BLaER1 treated with 17β-estradiol and CSF1 and Interleukin-3, amounts not matched to agents 10 nM and 100 nM (cell line): Measurements from ENCODE around the gene NECTIN1.

Source experiments
- H3K27ac ChIP-seq, 11 experiments: shearing (Covaris generic); formaldehyde crosslinking; 2 replicates each; pipeline ENCODE4 v1.8.1; 2022
- H3K27me3 ChIP-seq, 11 experiments: shearing (Covaris generic); formaldehyde crosslinking; 2 replicates each; pipeline ENCODE4 v1.8.1; 2022
- H3K36me3 ChIP-seq, 11 experiments: shearing (Covaris generic); formaldehyde crosslinking; 2 replicates each; pipeline ENCODE4 v1.8.1; 2022
- H3K4me1 ChIP-seq, 10 experiments: shearing (Covaris generic); formaldehyde crosslinking; 2 replicates each; pipeline ENCODE4 v1.8.1; 2022
- H3K4me2 ChIP-seq, 11 experiments: shearing (Covaris generic); formaldehyde crosslinking; 2 replicates each; pipeline ENCODE4 v1.8.1; 2022
- H3K4me3 ChIP-seq, 10 experiments: shearing (Covaris generic); formaldehyde crosslinking; 2 replicates each; pipeline ENCODE4 v1.8.1; 2022
- H3K9ac ChIP-seq, 11 experiments: shearing (Covaris generic); formaldehyde crosslinking; 2 replicates each; pipeline ENCODE4 v1.8.1; 2022
- H3K9me3 ChIP-seq, 11 experiments: shearing (Covaris generic); formaldehyde crosslinking; replicated peaks in 1 of 11; 2 replicates each; pipeline ENCODE4 v1.8.1; 2022
- H4K20me1 ChIP-seq, 11 experiments: shearing (Covaris generic); formaldehyde crosslinking; 2 replicates each; pipeline ENCODE4 v1.8.1; 2022
- Cebpa-rat ChIP-seq, 11 experiments: shearing (Covaris generic); IDR thresholded peaks; 2 replicates each; pipeline ENCODE4 v1.8.1; 2022

Gene NECTIN1

GRCh38 chr11:119634301-119634700 is 94.7 kb downstream of the NECTIN1 start:
- Histone ChIP-seq H3K4me1 (no peaks in the 10 kb centered on the region), H3K27me3 (no peaks in the 10 kb centered on the region)

DNA sequence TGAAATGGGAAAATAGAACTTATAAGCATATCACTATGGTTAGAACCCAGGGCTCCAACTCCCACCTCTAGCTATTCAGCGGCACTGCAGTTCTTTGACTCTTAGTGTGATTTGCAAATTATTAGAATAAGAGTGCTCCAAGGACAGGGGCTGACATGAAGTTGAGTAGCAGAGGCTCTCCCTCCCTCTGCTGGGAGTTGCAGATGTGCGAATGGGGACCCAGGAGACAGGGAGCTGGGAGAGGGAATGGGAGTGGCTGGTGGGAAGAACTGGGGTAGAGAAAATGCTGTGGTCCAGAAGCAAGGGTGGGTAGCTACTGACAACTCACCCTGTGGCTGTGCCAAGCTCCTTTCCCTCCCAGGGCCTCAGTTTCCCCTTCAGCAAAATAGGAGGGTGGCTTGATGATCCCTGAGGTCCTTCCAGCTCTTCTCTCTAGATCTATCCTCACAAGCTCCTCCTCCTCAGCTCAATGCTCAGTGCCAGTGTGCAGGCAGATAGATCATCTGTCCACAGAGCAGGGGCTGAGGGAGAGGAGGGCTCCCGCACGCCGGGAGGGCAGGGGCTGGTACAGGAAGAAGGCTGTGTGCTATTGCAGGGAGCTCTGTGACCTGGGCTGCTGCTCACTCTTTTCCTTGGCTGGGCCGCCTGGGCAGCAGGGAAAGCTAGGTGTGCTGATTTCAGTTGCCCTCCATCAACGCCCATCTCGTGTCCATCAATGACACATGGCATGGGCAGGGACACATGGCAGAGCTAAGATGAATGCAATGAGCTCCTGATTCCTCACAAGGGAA is 99.0 kb downstream of the NECTIN1 start:
- no peak overlapping the region for H3K27ac ChIP-seq
- H3K4me2 ChIP-seq, result no peak overlapping the region
- no peak for TF ChIP-seq Cebpa-rat (IDR thresholded peaks at IDR 0.05)
- H3K27me3 ChIP-seq, result peaks cover 0 to 16% (median 0%) of the 10 kb centered on the region in 11 experiments; a peak in 7 of 22 replicates
- no peaks in the 10 kb centered on the region for H3K9me3 ChIP-seq
- no peak overlapping the region for H3K9ac ChIP-seq
- no peaks in the 10 kb centered on the region for H3K36me3 ChIP-seq
- peaks cover 25 to 32% (median 29%) of the 10 kb centered on the region in 10 experiments for H3K4me1 ChIP-seq
- peaks cover 0 to 10% (median 0%) of the 10 kb centered on the region in 11 experiments; a peak in 3 of 22 replicates for H4K20me1 ChIP-seq
- H3K4me3 ChIP-seq, result no peak overlapping the region

More at GRCh38 chr11:119634301-119634700, 94.7 kb downstream of the NECTIN1 start:
- Histone ChIP-seq H3K36me3 (no peaks in the 10 kb centered on the region), H4K20me1 (no peaks in the 10 kb centered on the region; a peak in 2 of 22 replicates), H3K9me3 (no peaks in the 10 kb centered on the region), H3K27ac (no peak overlapping the region), H3K4me3 (no peak overlapping the region), H3K4me2 (no peak overlapping the region), H3K9ac (no peak overlapping the region)
- TF ChIP-seq Cebpa-rat (IDR thresholded peaks at IDR 0.05), result no peak

DNA sequence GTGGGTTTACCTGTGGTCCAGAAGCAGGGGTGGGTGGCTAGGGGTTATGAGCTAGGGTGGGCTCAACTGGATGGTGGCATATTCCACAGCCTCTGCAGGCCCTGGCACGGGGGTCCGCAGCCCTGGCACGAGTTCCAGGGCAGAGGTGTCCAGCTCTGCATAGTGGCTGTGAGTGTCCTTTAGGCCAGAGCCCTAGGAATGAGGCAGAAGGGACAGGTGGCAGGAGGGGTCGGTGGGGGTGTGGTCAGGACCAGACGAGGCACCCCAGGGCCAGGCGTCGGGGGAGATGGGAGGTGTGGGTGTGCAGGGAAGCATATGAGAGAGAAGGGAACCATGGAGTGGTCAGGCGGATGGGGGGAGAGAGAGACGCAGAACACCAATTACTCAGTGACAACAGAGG is 99.9 kb downstream of the NECTIN1 start:
- no peak for TF ChIP-seq Cebpa-rat (IDR thresholded peaks at IDR 0.05)
- Histone ChIP-seq H3K27me3 (peaks cover 0 to 18% (median 0%) of the 10 kb centered on the region in 11 experiments; a peak in 7 of 22 replicates), H4K20me1 (peaks cover 0 to 10% (median 0%) of the 10 kb centered on the region in 11 experiments; a peak in 3 of 22 replicates), H3K4me2 (no peak overlapping the region), H3K27ac (no peak overlapping the region), H3K4me1 (peaks cover 26 to 41% (median 37%) of the 10 kb centered on the region in 10 experiments), H3K9ac (no peak overlapping the region), H3K36me3 (no peaks in the 10 kb centered on the region), H3K4me3 (no peak overlapping the region), H3K9me3 (no peaks in the 10 kb centered on the region)

- peak overlapping the region; percentile 62 to 87 (median 79) for H3K4me2 ChIP-seq
- no peaks in the 10 kb centered on the region for H3K36me3 ChIP-seq
- no peak overlapping the region for H3K4me3 ChIP-seq
- no peak overlapping the region for H3K9ac ChIP-seq
- no peak overlapping the region for H3K27ac ChIP-seq
- H3K27me3 ChIP-seq, result peaks cover 0 to 18% (median 0%) of the 10 kb centered on the region in 11 experiments; a peak in 7 of 22 replicates
- H3K4me1 ChIP-seq, result peaks cover 26 to 56% (median 47%) of the 10 kb centered on the region in 10 experiments
- TF ChIP-seq Cebpa-rat (IDR thresholded peaks at IDR 0.05), result no peak
- peaks cover 0 to 10% (median 0%) of the 10 kb centered on the region in 11 experiments; a peak in 3 of 22 replicates for H4K20me1 ChIP-seq
- H3K9me3 ChIP-seq, result no peaks in the 10 kb centered on the region
Measured at GRCh38 chr11:119627286-119627685, 101.7 kb downstream of the NECTIN1 start.

DNA sequence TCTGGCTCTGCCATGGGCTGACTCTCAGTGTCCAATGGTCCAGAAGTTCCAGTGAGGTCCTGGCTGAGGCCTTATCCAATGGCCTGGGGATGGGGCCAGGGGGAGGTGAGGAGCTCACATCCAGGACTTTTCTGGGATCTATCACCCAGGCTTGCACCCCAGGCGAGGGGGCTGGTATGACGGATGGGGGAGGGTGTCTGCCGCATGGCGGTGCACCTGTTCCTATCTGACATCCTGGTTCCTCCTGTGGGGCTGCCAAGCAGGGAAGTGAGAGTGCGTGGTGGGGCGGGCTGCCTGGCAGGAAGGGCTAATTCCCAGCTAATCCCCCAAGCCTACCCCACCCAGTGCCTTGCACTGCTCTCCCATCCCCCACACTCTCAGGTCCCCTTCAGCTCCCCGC is 102.1 kb downstream of the NECTIN1 start:
- Histone ChIP-seq H3K27ac (no peak overlapping the region), H3K4me1 (peaks cover 26 to 59% (median 47%) of the 10 kb centered on the region in 10 experiments), H3K4me2 (peak overlapping the region; percentile 62 to 87 (median 79)), H3K4me3 (no peak overlapping the region), H3K36me3 (no peaks in the 10 kb centered on the region), H4K20me1 (peaks cover 0 to 10% (median 0%) of the 10 kb centered on the region in 11 experiments; a peak in 3 of 22 replicates), H3K27me3 (peaks cover 0 to 18% (median 0%) of the 10 kb centered on the region in 11 experiments; a peak in 7 of 22 replicates), H3K9ac (no peak overlapping the region), H3K9me3 (no peaks in the 10 kb centered on the region)
- TF ChIP-seq Cebpa-rat (IDR thresholded peaks at IDR 0.05), result no peak

- H3K9ac ChIP-seq, result no peak overlapping the region
- no peaks in the 10 kb centered on the region for H3K36me3 ChIP-seq
Measured at GRCh38 chr11:119626197-119626841, 102.7 kb downstream of the NECTIN1 start.

GRCh38 chr11:119625206-119625978 is 103.6 kb downstream of the NECTIN1 start:
- Histone ChIP-seq H3K4me3 (no peak overlapping the region), H3K27me3 (peaks cover 0 to 18% (median 0%) of the 10 kb centered on the region in 11 experiments; a peak in 7 of 22 replicates), H4K20me1 (peaks cover 0 to 10% (median 0%) of the 10 kb centered on the region in 11 experiments; a peak in 3 of 22 replicates), H3K36me3 (no peaks in the 10 kb centered on the region), H3K27ac (no peak overlapping the region; a peak in 1 of 22 replicates), H3K4me2 (peak overlapping the region; percentile 23 to 87 (median 75); a peak in 19 of 22 replicates), H3K9ac (peak overlapping the region in 2 of 11 experiments; percentile 24 to 42; a peak in 2 of 22 replicates), H3K4me1 (peaks cover 26 to 70% (median 47%) of the 10 kb centered on the region in 10 experiments), H3K9me3 (peaks cover 0 to 3% (median 0%) of the 10 kb centered on the region in 11 experiments; a peak in 1 of 22 replicates)
- no peak for TF ChIP-seq Cebpa-rat (IDR thresholded peaks at IDR 0.05)

More at GRCh38 chr11:119626197-119626841, 102.7 kb downstream of the NECTIN1 start:
- H4K20me1 ChIP-seq, result peaks cover 0 to 10% (median 0%) of the 10 kb centered on the region in 11 experiments; a peak in 3 of 22 replicates
- no peak for TF ChIP-seq Cebpa-rat (IDR thresholded peaks at IDR 0.05)
- H3K4me2 ChIP-seq, result peak overlapping the region; percentile 62 to 87 (median 79)
- no peak overlapping the region for H3K4me3 ChIP-seq
- H3K4me1 ChIP-seq, result peaks cover 26 to 64% (median 47%) of the 10 kb centered on the region in 10 experiments
- no peaks in the 10 kb centered on the region for H3K9me3 ChIP-seq
- no peak overlapping the region for H3K27ac ChIP-seq
- H3K27me3 ChIP-seq, result peaks cover 0 to 18% (median 0%) of the 10 kb centered on the region in 11 experiments; a peak in 7 of 22 replicates

- Histone ChIP-seq H3K27ac (no peak overlapping the region), H3K9me3 (peaks cover 0 to 3% (median 0%) of the 10 kb centered on the region in 11 experiments; a peak in 1 of 22 replicates), H3K27me3 (peaks cover 0 to 18% (median 0%) of the 10 kb centered on the region in 11 experiments; a peak in 7 of 22 replicates), H3K4me2 (peak overlapping the region in 8 of 11 experiments; percentile 18 to 87 (median 78); a peak in 13 of 22 replicates), H3K9ac (no peak overlapping the region), H4K20me1 (peaks cover 0 to 10% (median 0%) of the 10 kb centered on the region in 11 experiments; a peak in 3 of 22 replicates), H3K4me1 (peaks cover 29 to 78% (median 55%) of the 10 kb centered on the region in 10 experiments), H3K4me3 (no peak overlapping the region), H3K36me3 (no peaks in the 10 kb centered on the region)
- no peak for TF ChIP-seq Cebpa-rat (IDR thresholded peaks at IDR 0.05)
Measured at GRCh38 chr11:119624629-119625028, 104.4 kb downstream of the NECTIN1 start.
